Duodenal mucosa (tissue), 2 donors: Measurements from ENCODE around the gene FAR2.

Source experiments
- H3K27ac ChIP-seq: one replicate; pipeline ENCODE4 v1.7.0; 2013; ENCODE audit warnings: low read depth, low read length
- H3K27me3 ChIP-seq, 2 donors: one replicate each; pipeline ENCODE4 v1.7.0; 2013; ENCODE audit warnings: low read length in 2 of 2, control low read depth in 1 of 2; ENCODE audit not compliant: insufficient read depth in 2 of 2, control insufficient read depth in 1 of 2
- H3K36me3 ChIP-seq, 2 donors: one replicate each; pipeline ENCODE4 v1.7.0; 2013; ENCODE audit warnings: low read length in 2 of 2, control low read depth in 1 of 2; ENCODE audit not compliant: insufficient read depth in 2 of 2, control insufficient read depth in 1 of 2
- H3K4me1 ChIP-seq, 2 donors: one replicate each; pipeline ENCODE4 v1.7.0; 2013; ENCODE audit warnings: low read length in 2 of 2, control low read depth in 1 of 2; ENCODE audit not compliant: insufficient read depth in 2 of 2, control insufficient read depth in 1 of 2
- H3K4me3 ChIP-seq, 2 donors: one replicate each; pipeline ENCODE4 v1.7.0; 2013; ENCODE audit warnings: low read length in 2 of 2, low read depth in 1 of 2
- H3K9ac ChIP-seq, 2 donors: one replicate each; pipeline ENCODE4 v1.7.0; 2013; ENCODE audit warnings: low read length in 2 of 2, low read depth in 1 of 2
- H3K9me3 ChIP-seq, 2 donors: one replicate each; pipeline ENCODE4 v1.7.0; 2013; ENCODE audit warnings: low read length in 2 of 2, control low read depth in 1 of 2; ENCODE audit not compliant: control insufficient read depth in 1 of 2

The FAR2 gene

GRCh38 chr12:29200586-29200985, 51.5 kb downstream of the FAR2 start:
- no peaks in the 10 kb centered on the region for H3K4me1 ChIP-seq
- no peak overlapping the region for H3K27ac ChIP-seq
- H3K4me3 ChIP-seq, result no peak overlapping the region
- no peaks in the 10 kb centered on the region for H3K9me3 ChIP-seq
- peaks cover 0 to 3% of the 10 kb centered on the region in 2 donors for H3K36me3 ChIP-seq
- H3K27me3 ChIP-seq, result no peaks in the 10 kb centered on the region
- no peak overlapping the region for H3K9ac ChIP-seq

- Histone ChIP-seq H3K36me3 (peaks cover 0 to 3% of the 10 kb centered on the region in 2 donors), H3K27me3 (no peaks in the 10 kb centered on the region), H3K9me3 (no peaks in the 10 kb centered on the region), H3K4me1 (no peaks in the 10 kb centered on the region), H3K27ac (no peak overlapping the region), H3K4me3 (no peak overlapping the region), H3K9ac (no peak overlapping the region)
Observed at GRCh38 chr12:29201296-29201695, 52.2 kb downstream of the FAR2 start.

DNA sequence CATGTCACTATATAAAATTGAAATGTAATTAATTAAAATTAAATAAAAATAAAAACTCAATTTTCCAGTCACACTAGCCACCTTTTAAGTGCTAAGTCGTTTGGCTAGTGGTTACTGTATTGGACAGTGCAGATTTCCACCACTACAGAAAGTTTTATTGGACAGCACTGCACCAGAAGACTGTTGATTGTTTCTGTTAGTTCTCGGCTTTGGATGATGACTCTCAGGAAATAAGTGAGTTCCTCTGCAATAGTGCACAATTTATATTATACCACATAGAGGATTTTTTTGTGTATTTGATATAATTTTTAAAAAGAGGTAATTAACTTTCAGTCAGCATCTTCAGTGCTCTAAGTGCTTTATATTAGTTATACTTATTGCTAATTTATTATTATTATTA, 52.7 kb downstream of the FAR2 start:
- no peaks in the 10 kb centered on the region for H3K4me1 ChIP-seq
- no peak overlapping the region for H3K27ac ChIP-seq
- peaks cover 0 to 3% of the 10 kb centered on the region in 2 donors for H3K36me3 ChIP-seq
- no peak overlapping the region for H3K4me3 ChIP-seq
- no peaks in the 10 kb centered on the region for H3K9me3 ChIP-seq
- no peaks in the 10 kb centered on the region for H3K27me3 ChIP-seq
- H3K9ac ChIP-seq, result no peak overlapping the region

DNA sequence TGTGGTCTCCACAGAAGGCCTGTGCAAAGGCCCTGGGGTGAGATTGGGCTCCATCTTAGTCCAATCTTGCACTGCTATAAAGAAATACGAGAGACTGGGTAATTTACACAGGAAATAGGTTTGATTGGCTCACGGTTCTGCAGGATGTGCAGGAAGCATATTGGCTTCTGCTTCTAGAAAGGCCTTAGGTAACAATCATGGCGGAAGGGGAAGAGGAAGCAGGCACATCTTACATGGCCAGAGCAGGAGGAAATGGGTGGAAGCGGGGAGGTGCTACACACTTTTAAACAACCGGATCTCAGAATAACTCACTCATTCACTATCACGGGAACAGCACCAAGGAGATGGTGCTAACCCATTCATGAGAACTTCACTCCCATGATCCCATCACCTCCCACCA, 55.4 kb downstream of the FAR2 start:
- H3K9ac ChIP-seq, result no peak overlapping the region
- peaks cover 18 to 21% of the 10 kb centered on the region in 2 donors for H3K4me1 ChIP-seq
- H3K36me3 ChIP-seq, result peaks cover 0 to 3% of the 10 kb centered on the region in 2 donors
- no peak overlapping the region for H3K27ac ChIP-seq
- no peaks in the 10 kb centered on the region for H3K27me3 ChIP-seq
- H3K4me3 ChIP-seq, result no peak overlapping the region
- H3K9me3 ChIP-seq, result no peaks in the 10 kb centered on the region

GRCh38 chr12:29207120-29207519, 58.0 kb downstream of the FAR2 start:
- Histone ChIP-seq H3K36me3 (peaks cover 0 to 3% of the 10 kb centered on the region in 2 donors), H3K4me3 (no peak overlapping the region), H3K27me3 (no peaks in the 10 kb centered on the region), H3K4me1 (peaks cover 22 to 23% of the 10 kb centered on the region in 2 donors), H3K27ac (no peak overlapping the region), H3K9ac (no peak overlapping the region), H3K9me3 (no peaks in the 10 kb centered on the region)

DNA sequence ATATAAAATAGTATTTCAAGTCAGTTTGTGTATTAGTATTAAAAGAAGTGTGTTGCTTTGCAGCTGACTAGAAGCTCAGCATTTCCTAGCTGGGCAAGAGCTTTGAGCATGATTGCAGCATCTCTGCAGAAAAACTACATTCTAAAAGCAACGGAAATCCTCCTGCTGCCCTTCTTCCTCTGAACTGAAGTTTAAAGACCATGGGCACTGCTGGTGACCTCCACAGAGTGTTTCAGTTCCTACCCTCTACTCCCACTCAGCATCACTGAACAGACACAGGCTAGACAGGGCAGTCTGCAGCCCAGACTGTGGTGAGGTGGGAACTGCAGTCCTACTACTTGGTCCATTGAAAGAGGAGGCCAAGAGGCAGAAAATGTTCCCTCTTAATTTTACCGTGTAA, 59.0 kb downstream of the FAR2 start:
- no peaks in the 10 kb centered on the region for H3K9me3 ChIP-seq
- H3K36me3 ChIP-seq, result peaks cover 0 to 3% of the 10 kb centered on the region in 2 donors
- no peaks in the 10 kb centered on the region for H3K27me3 ChIP-seq
- H3K27ac ChIP-seq, result no peak overlapping the region
- H3K4me1 ChIP-seq, result peaks cover 30 to 31% of the 10 kb centered on the region in 2 donors
- H3K9ac ChIP-seq, result no peak overlapping the region
- H3K4me3 ChIP-seq, result no peak overlapping the region

DNA sequence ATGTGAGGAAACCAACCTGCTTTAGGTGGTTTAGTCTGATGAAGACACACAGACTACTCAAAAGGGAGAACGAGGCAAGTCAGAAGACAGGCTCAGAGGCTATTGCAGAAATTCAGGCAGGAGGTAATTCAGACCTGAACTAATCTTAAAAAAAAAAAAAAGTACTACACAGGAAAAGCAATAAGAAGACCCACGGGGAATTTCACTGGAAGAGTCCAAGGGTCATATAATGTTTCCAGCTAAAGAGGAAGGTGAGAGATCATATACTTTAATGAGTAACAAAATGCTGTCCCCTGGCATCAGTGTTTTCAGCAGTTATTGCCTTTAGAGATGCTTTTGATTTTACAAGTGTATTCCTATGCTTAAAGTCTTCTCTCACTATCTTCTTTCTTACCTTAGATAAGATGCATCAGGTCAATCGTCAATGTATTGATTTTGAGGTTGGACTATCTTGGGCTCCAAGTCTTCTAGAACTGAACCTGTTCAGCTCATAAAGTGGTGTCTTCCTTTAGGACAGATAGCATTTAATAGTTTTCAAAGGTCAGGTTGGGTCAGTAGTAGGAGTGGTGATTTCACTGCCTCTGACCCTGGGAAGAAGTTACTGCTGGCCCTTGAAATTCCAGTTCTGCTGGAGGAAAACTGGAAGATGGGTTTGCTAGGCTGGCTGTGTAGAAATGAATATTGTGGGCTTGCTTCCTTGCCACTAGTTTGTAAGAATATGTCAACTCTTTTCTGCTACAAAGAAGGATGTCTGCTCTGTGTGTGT, 60.0 kb downstream of the FAR2 start:
- Histone ChIP-seq H3K36me3 (peaks cover 0 to 2% of the 10 kb centered on the region in 2 donors), H3K27ac (peak overlapping the region; percentile 22), H3K4me1 (peaks cover 32 to 34% of the 10 kb centered on the region in 2 donors), H3K27me3 (no peaks in the 10 kb centered on the region), H3K9me3 (no peaks in the 10 kb centered on the region), H3K9ac (peak overlapping the region in 1 of 2 donors; percentile 40), H3K4me3 (peak overlapping the region in 1 of 2 donors; percentile 2)

- Histone ChIP-seq H3K9ac (no peak overlapping the region), H3K4me3 (no peak overlapping the region), H3K36me3 (no peaks in the 10 kb centered on the region), H3K27me3 (no peaks in the 10 kb centered on the region), H3K27ac (no peak overlapping the region), H3K4me1 (peaks cover 32 to 34% of the 10 kb centered on the region in 2 donors), H3K9me3 (no peaks in the 10 kb centered on the region)
Observed at GRCh38 chr12:29211696-29212095, 62.6 kb downstream of the FAR2 start.

- Histone ChIP-seq H3K4me3 (no peak overlapping the region), H3K27ac (no peak overlapping the region), H3K27me3 (no peaks in the 10 kb centered on the region)
Observed at GRCh38 chr12:29212682-29213403, 63.8 kb downstream of the FAR2 start.

DNA sequence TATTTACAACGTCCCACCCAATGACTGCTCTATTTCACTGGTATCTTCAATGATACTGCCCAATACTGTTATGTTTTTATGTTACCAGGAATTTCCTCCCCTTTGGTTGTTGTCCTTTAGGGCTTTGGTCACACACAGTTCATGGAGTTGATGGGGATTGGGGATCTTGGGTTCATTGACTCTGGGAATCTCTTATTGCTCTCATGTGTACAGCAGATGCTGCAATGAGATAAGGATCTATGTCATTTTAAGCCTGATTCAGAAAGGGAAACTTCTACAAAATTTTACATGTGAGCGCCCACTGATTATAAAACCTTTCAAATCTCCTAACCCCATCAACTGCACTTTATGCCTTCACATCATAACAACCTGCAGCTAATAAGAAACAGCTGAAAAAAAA, 67.2 kb downstream of the FAR2 start:
- Histone ChIP-seq H3K9ac (no peak overlapping the region), H3K27ac (no peak overlapping the region), H3K27me3 (no peaks in the 10 kb centered on the region)

More at GRCh38 chr12:29212682-29213403, 63.8 kb downstream of the FAR2 start:
- no peaks in the 10 kb centered on the region for H3K9me3 ChIP-seq
- H3K9ac ChIP-seq, result no peak overlapping the region
- H3K4me1 ChIP-seq, result peaks cover 26 to 32% of the 10 kb centered on the region in 2 donors
- no peaks in the 10 kb centered on the region for H3K36me3 ChIP-seq

More for the DNA sequence above, 67.2 kb downstream of the FAR2 start:
- Histone ChIP-seq H3K36me3 (no peaks in the 10 kb centered on the region), H3K4me1 (peaks cover 9 to 12% of the 10 kb centered on the region in 2 donors), H3K4me3 (no peak overlapping the region), H3K9me3 (no peaks in the 10 kb centered on the region)
